Amygdala (tissue), 56 donors: Measurements from ENCODE around the gene CREM.

Experiments used
- DNase-seq, 56 donors: peaks; one replicate each; lab custom pipeline; 2025; lab: John Stamatoyannopoulos, UW

Gene CREM

DNA sequence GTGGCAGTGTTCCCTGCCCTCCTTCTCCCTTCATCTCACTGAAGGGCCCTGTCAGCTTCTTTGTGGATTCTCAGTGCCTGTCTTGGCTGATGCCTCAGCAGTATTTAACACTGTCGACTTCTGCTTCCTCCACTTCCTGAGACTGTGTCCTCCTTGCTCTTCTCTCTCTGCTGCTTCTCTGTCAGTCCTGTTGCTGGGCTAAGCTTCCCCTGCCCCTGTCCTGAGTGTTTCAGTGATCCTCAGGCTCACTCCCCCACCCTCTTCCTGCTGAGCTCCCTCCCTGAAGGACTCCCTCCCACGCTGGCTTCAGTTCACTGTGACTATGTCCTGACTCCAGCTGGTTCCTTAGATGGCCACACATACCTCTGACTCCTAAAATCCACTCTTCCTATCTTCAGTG is 64.9 kb downstream of the CREM start:
- DNase-seq, result peak in 8 of 56 donors; percentile 7 to 54 (median 20)

DNA sequence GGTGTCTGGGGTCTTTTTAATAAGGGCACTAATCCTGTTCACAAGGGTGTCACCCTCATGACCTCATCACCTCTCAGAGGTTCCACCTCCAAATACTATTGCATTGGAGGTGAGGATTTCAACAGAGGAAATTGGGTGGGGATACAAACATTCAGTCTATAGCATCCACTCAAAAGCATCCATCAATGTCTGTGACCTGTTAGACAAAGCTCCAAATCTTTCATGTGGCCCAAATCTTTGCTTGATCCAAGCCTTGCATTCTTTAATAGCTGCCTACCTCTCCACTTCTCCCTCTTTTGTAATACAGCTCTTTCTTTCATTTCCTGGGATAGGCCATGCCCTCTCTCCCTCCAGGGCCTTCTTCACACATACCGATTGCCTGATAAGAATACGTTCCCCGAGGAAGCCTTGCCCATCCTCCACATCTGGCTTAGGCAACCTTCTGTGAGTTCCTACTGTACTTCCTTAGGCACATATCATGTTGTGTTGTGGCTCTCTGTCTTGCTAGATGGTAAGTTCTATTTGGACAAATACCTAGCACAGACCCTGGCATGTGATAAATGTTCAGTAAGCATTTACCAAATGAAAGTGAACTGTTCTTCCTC is 66.1 kb downstream of the CREM start:
- no peak for DNase-seq

DNA sequence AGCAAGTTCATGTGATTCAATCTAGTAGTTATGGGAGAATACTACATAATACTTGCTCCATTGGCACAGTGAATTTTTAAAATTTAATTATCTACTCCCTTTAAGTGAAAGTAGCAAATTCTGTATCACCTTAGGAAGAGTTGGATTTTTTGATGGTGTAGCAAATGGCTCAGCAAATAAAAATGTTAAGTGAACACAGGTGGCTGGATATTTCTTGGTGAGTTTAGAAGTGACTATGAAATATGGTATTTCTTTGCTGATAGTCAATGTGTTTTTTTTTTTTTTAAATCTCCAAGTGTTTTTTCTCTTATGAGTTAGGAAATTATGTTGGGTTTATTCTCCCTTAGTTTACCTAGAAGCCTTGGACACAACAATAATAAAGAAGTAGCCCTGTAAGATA is 67.8 kb downstream of the CREM start:
- no peak for DNase-seq

DNA sequence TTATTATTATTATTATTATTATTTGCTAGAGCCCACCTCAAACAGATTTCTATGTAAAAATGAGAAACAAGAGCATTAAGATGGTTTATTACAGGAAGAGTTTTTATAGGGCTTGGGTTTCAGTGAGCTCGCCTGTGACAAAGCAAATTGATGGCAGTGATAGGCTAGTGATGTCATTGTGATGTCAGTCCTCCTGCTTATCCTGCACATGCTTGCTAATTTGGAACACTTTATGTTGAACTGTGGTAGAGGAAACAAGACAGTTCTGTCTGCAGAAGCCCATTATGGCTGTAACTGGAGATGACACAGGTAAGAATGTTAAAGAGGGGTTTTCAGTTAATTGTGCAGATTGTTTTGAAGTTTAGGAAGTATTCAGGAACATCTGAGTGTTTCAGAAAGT is 68.3 kb downstream of the CREM start:
- no peak for DNase-seq

DNA sequence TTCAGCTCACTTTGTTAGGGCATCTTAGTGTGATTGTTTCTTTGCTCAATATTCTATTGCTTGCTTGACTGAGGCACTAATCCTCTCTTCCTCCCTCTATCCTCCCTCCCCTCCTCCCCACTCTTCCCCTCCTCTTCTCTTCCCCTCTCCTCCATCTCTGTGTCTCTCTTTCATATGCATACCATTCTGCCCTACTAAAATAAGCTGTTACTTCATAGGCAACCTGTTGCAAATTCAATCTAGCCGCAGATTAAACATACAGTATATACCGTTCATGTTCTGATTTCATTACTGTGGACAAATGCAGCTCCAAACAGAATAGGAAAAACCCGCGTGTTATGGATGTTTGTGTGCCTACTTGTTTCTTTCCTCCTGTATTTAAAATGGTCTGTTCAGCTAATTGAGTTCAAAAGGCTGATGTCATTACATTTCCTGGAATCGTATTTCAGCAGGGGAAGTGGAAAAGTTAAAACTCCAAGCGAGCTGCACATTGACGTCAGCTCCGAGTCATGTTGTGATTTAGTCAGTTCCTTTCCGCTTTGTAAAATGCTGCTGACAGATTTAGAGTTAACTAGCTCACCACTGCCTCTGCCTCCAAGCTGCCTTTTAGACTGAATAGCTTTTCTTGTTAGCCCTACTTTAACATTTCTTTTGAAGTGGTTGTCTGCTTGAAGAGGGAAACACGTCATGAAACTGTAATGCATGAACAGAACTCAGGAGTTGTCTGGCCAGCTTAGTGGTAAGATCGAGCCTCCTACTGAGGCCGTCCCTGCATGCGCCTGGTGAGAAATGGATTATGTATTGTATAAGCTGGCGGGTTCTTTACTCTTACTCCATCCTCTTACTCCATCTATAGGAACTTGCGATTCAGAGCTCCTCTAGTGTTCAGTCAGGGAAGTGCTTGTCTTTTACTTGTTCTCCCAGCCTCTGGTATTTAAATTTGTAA is 69.0 kb downstream of the CREM start:
- DNase-seq, result peak in 25 of 56 donors; percentile 13 to 77 (median 51)

DNA sequence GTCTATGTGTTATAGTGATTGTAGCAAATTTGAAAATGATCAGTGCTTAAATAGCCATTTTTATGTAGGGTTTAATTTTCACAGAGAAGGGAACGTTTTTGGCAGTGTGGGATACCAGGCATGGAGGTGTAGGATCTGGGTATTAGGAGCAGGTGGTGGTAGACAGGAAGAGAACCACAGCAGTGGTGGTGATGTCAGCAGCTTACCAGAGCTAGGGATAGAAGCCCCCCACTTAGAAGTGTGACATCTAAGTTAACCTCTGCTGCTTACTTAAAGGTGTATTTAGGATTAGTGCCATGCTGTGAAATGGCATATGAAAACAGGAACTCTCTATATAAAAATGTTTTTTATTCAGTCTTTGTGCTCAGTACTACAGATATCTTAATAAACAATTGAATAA is 73.8 kb downstream of the CREM start:
- DNase-seq, result no peak

DNA sequence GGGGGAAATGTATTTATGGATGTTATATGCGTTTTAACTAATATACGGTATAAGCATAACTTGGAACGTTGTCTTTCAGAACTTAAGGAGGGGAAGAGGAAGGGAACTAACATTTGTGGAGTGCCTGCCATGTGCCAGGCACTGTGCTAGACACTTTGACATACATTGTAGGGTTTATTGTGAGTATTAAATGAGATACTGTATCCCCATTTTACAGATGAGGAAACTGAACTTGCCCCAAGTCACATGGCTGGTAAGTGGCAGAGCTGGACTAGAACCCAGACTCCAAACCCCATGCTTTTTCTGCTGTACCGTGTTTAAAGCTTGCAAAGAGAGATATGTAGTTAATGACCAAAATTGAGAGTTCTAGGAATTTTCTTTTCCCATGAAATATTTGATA is 74.6 kb downstream of the CREM start:
- DNase-seq, result no peak

DNA sequence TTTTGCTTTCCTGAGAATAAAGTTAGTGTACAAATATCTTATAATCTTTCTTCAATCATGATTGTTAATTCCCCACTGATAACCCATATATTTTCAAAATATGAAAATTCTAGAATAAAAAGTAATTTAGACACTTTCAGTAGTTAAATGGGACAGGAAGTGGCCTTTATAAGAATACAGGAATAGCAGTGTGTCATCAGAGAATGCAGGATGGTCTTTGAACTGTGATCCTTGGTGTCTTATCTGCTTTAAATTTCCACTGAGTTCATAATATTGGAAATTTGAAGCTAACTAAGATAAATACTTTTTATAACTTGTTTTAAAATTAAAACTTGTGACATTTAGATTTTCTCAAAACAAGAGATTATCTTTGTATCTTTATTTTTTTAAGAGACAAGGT is 75.4 kb downstream of the CREM start:
- no peak for DNase-seq

DNA sequence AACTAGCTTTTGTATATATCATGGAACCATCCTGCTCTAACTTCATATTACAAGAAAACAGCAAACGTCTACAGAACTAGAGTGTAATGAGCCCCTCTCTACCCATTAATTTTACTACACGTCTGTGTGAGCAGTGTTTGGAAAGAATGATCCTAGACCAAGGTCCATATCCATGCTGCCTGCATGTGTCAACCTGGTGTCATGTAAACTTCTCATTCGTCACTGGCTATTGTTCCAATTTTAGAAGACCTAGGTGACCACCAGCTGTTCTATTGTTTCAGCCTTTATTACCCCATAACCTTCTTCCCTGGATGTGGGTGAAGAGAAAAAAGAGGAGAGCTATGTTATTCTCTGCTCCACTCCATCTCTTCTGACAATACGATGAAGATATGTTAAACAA is 77.1 kb downstream of the CREM start:
- no peak for DNase-seq

DNA sequence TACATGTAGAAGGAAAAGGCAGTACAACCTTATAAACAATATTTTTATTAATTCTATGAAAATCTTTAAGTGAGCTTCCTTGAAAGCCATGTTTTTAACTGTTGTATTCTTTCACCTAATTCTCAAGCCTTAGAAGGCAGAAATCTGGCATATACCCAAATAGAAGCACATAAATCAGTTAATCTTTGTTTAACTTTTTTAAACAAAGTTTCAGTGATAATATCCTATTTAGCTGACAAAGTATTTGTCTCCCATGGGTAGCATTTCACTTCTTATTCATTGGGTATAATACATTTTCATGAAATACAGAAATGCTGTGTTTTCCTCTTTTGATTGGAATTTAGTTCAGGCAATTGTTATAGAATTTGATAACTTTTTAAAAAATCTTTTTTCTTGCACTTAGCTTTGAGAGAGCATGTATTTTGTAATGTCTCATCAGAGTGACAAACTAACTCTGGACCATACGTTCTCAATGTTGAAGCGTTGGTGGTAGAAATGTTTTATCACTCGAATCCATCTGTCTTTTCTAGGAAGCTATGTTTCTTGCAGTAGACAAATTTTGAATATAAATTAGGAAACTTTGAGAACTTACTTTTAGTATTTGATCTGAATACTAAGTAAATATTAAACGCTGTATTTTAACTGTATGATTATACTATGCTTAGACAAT is 78.1 kb downstream of the CREM start:
- DNase-seq, result no peak

DNA sequence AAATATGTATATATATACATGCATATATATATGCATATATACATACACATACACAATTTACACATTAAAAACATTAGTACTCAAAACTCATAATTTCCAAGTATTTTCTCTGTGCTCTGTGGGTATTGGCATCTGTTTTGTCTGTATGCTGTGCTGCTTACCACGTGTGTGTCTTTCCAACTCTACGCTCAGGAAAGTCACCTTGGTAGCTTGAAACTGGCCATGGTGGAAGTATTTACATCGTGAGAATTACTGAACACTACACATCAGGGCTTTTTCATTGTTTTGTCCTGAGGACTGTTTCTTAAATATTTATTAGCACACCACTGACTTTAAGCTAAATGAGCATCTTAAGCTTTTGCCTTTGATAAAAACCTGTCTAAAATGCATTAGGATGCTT is 79.6 kb downstream of the CREM start:
- no peak for DNase-seq

DNA sequence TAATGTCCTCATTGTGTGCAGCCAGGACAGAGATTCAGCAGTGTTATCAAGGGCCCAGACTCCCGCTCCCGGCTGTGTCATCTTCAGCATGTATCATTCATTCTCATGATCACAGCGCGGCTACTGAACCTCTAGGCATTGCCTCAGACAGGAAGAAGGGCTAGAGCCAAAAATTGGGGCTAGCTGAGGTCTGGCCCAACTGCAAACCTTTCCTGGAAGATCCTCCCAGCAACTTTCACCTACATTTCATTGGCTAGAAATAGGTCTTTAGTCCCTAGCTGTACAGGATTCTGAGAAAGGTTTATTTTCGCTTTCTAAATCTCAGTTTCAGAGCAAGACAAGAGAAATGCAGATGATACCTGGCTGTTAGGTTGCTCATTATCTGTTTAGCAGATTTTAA is 81.9 kb downstream of the CREM start:
- DNase-seq, result peak in 7 of 56 donors; percentile 8 to 38 (median 24)

DNA sequence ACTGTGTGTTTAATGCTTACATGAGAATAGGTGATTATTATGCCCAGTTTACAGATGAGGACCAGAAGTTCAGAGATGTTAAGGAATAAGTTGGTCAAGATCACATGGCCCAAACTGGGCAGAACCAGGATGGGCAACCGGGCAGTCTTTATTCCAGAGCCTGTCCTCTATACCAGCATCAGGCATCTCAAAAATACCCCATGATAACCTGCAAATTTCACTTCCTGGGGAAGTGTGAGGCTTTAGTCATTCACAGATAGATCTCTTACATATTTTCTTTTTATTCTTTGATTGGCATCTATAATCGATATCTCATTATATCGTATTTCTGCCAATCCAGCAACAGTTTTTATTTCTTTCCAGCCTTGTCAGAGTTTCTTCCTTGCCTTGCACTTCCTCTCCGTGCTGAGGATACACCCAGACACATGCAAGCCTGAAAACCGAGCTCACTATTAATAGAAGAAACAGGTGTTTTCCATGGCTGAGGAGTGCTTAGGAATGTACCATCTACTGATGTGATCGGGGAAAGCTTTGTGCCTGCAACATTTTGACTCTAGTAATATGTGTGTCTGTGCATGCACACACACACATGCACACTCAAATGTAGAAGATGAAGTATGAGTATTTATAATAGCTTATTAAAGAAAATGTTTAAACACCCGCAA is 82.4 kb downstream of the CREM start:
- peak in 1 of 56 donors; percentile 29 for DNase-seq

DNA sequence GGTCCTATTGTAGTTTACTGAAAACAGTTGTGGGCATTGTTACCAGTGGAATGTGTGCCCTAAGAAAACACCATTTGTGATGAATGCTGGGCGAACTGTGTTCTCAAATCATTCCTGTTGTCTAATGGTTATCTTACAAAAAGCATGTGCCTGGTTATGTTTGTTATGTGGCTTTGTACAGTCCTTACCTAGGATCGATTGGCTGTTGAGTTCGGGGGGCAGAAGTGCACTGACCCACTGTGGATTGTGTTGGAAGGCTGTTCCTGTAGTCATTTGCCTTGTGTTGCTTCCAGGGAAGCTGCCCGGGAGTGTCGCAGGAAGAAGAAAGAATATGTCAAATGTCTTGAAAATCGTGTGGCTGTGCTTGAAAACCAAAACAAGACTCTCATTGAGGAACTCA is 84.3 kb downstream of the CREM start:
- DNase-seq, result no peak

DNA sequence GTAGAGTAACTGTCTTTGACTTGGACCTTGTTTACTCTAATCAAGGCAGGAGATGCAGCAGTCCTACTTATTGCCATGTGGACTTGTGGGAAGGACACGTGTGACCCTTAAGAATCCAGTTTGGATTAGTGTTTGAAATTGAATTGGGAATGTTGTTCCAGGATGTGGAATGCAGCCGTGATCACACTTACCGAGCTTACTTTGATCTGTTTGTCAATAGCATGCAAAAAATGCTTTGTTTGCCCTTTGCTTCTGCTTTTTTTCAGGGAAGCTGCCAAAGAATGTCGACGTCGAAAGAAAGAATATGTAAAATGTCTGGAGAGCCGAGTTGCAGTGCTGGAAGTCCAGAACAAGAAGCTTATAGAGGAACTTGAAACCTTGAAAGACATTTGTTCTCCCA is 84.7 kb downstream of the CREM start:
- DNase-seq, result no peak

DNA sequence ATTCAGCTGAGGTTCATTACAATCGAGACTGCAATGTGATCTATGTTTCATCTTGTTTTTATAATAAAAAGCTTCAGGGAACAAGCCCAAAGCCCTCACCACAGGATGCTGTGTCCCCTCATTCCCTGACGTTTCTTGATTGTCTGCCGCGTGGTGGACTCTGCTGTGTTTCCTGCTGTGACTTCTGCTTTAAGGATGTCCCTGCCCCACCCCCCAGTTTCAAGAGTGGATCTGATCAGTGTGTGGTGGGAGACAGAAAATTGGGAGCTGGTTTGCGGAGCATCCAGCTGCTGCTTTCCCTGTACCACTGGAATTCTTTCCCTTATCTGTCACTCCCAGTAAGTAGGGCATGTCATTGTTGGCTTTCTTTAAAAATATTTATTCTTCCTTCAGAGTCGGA is 86.2 kb downstream of the CREM start:
- DNase-seq, result peak in 8 of 56 donors; percentile 14 to 51 (median 25)

DNA sequence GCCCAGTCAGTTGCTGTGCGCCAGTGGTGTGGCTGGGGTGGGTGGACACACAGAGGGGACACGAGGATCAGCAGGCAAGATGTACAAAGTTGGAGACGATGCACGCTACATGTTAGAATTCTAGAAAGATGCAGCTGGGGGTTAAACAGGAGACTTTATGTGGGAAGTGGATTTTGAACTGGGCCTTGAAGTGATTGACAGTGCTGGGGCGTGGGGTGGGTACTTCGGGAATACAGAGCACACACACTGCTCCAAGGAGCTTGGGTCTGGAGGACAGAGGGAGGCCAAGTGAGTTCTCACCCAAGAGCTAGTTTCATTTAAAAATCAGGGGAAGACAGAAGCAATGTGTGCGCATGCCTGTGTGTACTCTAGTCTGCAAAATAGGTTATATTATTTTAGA is 87.1 kb downstream of the CREM start:
- no peak for DNase-seq

DNA sequence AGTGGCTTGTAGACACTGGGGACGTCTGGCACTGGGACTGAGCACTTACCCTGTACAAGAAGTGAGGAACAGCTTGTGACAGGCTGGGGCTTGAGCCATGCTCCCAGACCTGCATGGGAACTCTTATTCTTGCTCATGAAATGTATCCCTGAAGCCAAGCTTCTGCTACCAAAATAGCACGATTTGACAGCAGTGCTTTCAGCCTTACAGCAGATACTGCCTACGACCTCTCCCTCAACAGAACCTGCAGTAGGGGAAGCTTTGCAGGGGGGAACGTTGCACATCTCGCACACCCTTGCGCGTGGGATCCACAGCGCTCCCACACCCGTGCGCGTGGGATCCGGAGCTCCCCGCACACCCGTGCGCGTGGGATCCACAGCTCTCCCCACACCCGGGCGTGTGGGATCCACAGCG is 88.0 kb downstream of the CREM start:
- DNase-seq, result peak in 8 of 56 donors; percentile 18 to 66 (median 34)

DNA sequence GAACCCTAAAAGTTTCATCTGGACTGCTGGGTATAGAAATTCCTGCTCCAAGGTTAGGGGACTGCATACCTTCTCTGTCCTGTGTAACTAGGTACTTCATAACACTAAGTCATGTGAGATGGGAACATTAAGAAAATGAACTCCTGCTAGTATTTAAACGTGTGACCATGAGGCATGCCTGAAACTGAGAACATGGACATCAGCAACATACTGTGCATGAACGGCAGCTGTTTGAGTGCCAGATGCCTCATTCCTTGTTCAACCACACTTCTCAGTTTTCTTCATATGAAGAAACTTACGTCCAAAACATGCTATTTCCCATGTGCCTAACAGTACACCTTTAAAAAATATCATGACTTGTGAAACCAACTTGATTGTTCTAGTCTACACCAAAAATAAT is 88.5 kb downstream of the CREM start:
- DNase-seq, result no peak

DNA sequence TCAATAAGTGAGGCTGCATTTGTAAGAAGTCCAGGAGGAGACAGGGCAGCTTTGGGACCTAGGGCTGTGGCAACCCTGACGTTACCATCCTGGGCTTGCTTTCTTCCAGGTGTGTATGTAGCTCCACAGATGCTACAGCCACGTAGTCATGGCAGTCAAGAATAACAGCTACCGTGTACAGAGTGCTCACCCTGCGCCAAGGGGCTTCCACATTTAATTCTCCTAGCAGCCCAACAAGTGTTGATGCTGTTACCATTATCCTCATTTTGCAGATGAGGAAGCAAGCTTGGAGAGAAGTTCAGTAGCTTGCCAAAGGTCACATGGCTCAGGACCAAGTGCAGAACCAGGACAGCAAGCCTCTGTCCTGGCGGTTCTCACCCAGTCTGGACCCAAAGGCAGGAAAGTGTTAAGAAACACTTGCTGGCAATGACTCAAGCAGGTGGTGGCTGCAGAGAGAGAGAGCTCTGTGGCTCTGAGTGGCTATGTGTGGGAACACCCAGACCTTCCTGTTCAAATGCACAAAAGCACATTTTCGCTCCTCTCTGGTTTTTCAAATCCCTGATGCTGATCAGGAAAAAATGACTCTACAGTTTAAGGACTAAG is 89.8 kb downstream of the CREM start:
- peak in 16 of 56 donors; percentile 8 to 54 (median 34) for DNase-seq
